Epithelial cell of esophagus (primary cell): ENCODE results near the gene KAZN.

Experiments used
- DNase-seq: peaks from one replicate; pipeline ENCODE4 v3.0.0; 2010; ENCODE audit warnings: low read depth
- H3K4me3 ChIP-seq: 2 replicates; pipeline ENCODE4 v1.5.1; 2011; ENCODE audit warnings: mild to moderate bottlenecking, low read length, control low read depth
- CTCF ChIP-seq: IDR thresholded peaks from 2 replicates; pipeline ENCODE4 v1.5.1; 2011; ENCODE audit warnings: low read depth, mild to moderate bottlenecking, low read length, control low read depth, inconsistent platforms; ENCODE audit not compliant: insufficient read depth; ENCODE audit errors: missing control alignments

Gene KAZN

GRCh38 chr1:15060104-15060503 lies 461.6 kb downstream of the KAZN start:
- no peak for DNase-seq
- TF ChIP-seq CTCF = no peak
- H3K4me3 ChIP-seq = no peak overlapping the region

GRCh38 chr1:15062479-15063099 lies 464.1 kb downstream of the KAZN start:
- DNase-seq = no peak
- peak; percentile 50 for TF ChIP-seq CTCF
- H3K4me3 ChIP-seq = no peak overlapping the region

GRCh38 chr1:15063346-15063745 lies 464.9 kb downstream of the KAZN start:
- no peak overlapping the region for H3K4me3 ChIP-seq
- no peak for TF ChIP-seq CTCF
- DNase-seq = no peak

GRCh38 chr1:15063783-15064182 lies 465.3 kb downstream of the KAZN start:
- TF ChIP-seq CTCF = no peak
- DNase-seq = no peak
- H3K4me3 ChIP-seq = no peak overlapping the region

GRCh38 chr1:15064217-15064929 lies 465.9 kb downstream of the KAZN start:
- TF ChIP-seq CTCF = no peak
- peak; percentile 82 for DNase-seq
- H3K4me3 ChIP-seq = no peak overlapping the region

GRCh38 chr1:15065291-15065690 lies 466.8 kb downstream of the KAZN start:
- TF ChIP-seq CTCF = no peak
- no peak for DNase-seq
- H3K4me3 ChIP-seq = no peak overlapping the region

- no peak for TF ChIP-seq CTCF
- DNase-seq = no peak
Measured at GRCh38 chr1:15065736-15066135, 467.3 kb downstream of the KAZN start.

More at GRCh38 chr1:15065736-15066135, 467.3 kb downstream of the KAZN start:
- no peak overlapping the region for H3K4me3 ChIP-seq
